GM12878 (cell line): ENCODE results near the gene PDE1C. TPM values are rescaled to one million over a fixed set of nuclear protein-coding genes. Genes with fewer than 3 reads are reported as not detected.

Experiments
- ATAC-seq: fragments of 200-7000 bp; cut with Tn5 transposase; 3 replicates; pipeline ENCODE4 v1.9.1; 2020; ENCODE audit warnings: mild to moderate bottlenecking, moderate library complexity
- BruUV-seq: library from RNA; stranded (reverse); fragments of 400-500 nt; replicated peaks from 2 replicates; lab custom pipeline; 2021; lab: Mats Ljungman, UMichigan
- CTCF ChIA-PET: fragments of 300-600 bp; sonication (Branson Sonifier 250); formaldehyde crosslinking; extraction: SDS; loops from one replicate; lab custom pipeline; 2021; ENCODE audit warnings: inconsistent platforms; lab: Yijun Ruan, JAX
- POLR2A ChIA-PET: fragments of 350-600 bp; formaldehyde crosslinking; extraction: SDS; loops from one replicate; lab custom pipeline; 2021; ENCODE audit warnings: inconsistent platforms; lab: Charles Lee
- RAD21 ChIA-PET: fragments of 300-600 bp; sonication (Branson Sonifier 250); formaldehyde crosslinking; loops from one replicate; lab custom pipeline; 2023; ENCODE audit warnings: antibody characterized with exemption; ENCODE audit not compliant: unreplicated experiment; lab: Charles Lee
- SMC1A ChIA-PET: fragments of 300-600 bp; sonication (Branson Sonifier 250); formaldehyde crosslinking; loops from one replicate; lab custom pipeline; 2023; ENCODE audit not compliant: unreplicated experiment, uncharacterized antibody; lab: Charles Lee
- DNase-seq: peaks from one replicate; pipeline ENCODE4 v3.0.0-alpha.2; 2011; ENCODE audit warnings: low read depth, low spot score
- FAIRE-seq: peaks from 3 replicates; lab custom pipeline; 2011; peaks lifted over from hg19 to GRCh38; lab: Jason Lieb, UNC
- H2AFZ ChIP-seq: 2 replicates; pipeline ENCODE4 v1.6.0; 2011; ENCODE audit warnings: low read depth, low read length, control low read depth; ENCODE audit not compliant: control insufficient read depth
- H3K27ac ChIP-seq: 2 replicates; pipeline ENCODE4 v1.5.1; 2011; ENCODE audit warnings: control low read depth; ENCODE audit not compliant: control insufficient read depth, insufficient read depth
- H3K27me3 ChIP-seq, 2 experiments: replicated peaks in 1 of 2; 2 replicates each; pipeline versions ENCODE4 v1.6.0 to v1.6.1; 2011; ENCODE audit warnings: low read length in 1 of 2; ENCODE audit not compliant: control insufficient read depth in 2 of 2, insufficient read depth in 2 of 2
- H3K36me3 ChIP-seq, 2 experiments: 2 replicates each; pipeline ENCODE4 v1.5.1; 2011; ENCODE audit warnings: low read length in 1 of 2; ENCODE audit not compliant: control insufficient read depth in 2 of 2, insufficient read depth in 2 of 2
- H3K4me1 ChIP-seq: 2 replicates; pipeline ENCODE4 v1.6.1; 2011; ENCODE audit warnings: mild to moderate bottlenecking, low read length, moderate library complexity, mixed read lengths; ENCODE audit not compliant: control insufficient read depth, insufficient read depth
- H3K4me2 ChIP-seq: 2 replicates; pipeline ENCODE4 v1.6.0; 2011; ENCODE audit warnings: control low read depth; ENCODE audit not compliant: control insufficient read depth, insufficient read depth
- H3K4me3 ChIP-seq: fragments of 200-600 bp; sonication (generic); 2 replicates; pipeline ENCODE4 v1.5.1; 2016
- H3K79me2 ChIP-seq: 2 replicates; pipeline ENCODE4 v1.6.0; 2011; ENCODE audit warnings: low read length; ENCODE audit not compliant: control insufficient read depth, insufficient read depth
- H3K9ac ChIP-seq: 2 replicates; pipeline ENCODE4 v1.8.0; 2011; ENCODE audit warnings: low read length, control low read depth, mixed read lengths; ENCODE audit not compliant: control insufficient read depth, insufficient read depth
- H3K9me3 ChIP-seq: replicated peaks from 3 replicates; pipeline ENCODE4 v1.5.1; 2011; ENCODE audit warnings: mild to moderate bottlenecking, low read length; ENCODE audit not compliant: control insufficient read depth, insufficient read depth
- H4K20me1 ChIP-seq: 2 replicates; pipeline ENCODE4 v1.6.0; 2011; ENCODE audit not compliant: control insufficient read depth, insufficient read depth
- DPF2 ChIP-seq: fragments of 450-650 bp; IDR thresholded peaks from 2 replicates; pipeline ENCODE4 v1.6.1; 2017; ENCODE audit warnings: mild to moderate bottlenecking
- HDGF ChIP-seq: fragments of 450-650 bp; IDR thresholded peaks from 2 replicates; pipeline ENCODE4 v1.6.1; 2016; ENCODE audit warnings: antibody characterized with exemption
- MTA2 ChIP-seq: fragments of 450-650 bp; IDR thresholded peaks from 2 replicates; pipeline ENCODE4 v1.6.1; 2016; ENCODE audit warnings: low read depth, mild to moderate bottlenecking, moderate library complexity
- PAX8 ChIP-seq: fragments of 450-650 bp; IDR thresholded peaks from 2 replicates; pipeline ENCODE4 v1.6.1; 2017; ENCODE audit warnings: mild to moderate bottlenecking, moderate library complexity
- PBX3 ChIP-seq: IDR thresholded peaks from 2 replicates; pipeline ENCODE4 v1.6.1; 2011; ENCODE audit warnings: mild to moderate bottlenecking, low read depth, low read length, moderate library complexity; ENCODE audit not compliant: insufficient replicate concordance
- SUZ12 ChIP-seq: fragments of 200-600 bp; sonication (generic); IDR thresholded peaks from one replicate; pipeline ENCODE4 v1.6.1; 2018; ENCODE audit warnings: antibody characterized with exemption, mild to moderate bottlenecking; ENCODE audit not compliant: unreplicated experiment
- USF1 ChIP-seq: IDR thresholded peaks from 2 replicates; pipeline ENCODE4 v1.6.1; 2011; ENCODE audit warnings: borderline replicate concordance, low read depth, mild to moderate bottlenecking, moderate library complexity, mixed read lengths, low read length; ENCODE audit not compliant: insufficient read depth; ENCODE audit errors: extremely low read length
- ZNF207 ChIP-seq: fragments of 450-650 bp; IDR thresholded peaks from 2 replicates; pipeline ENCODE4 v1.6.1; 2014; ENCODE audit warnings: antibody characterized with exemption, mild to moderate bottlenecking, borderline replicate concordance
- ZNF384 ChIP-seq: IDR thresholded peaks from 2 replicates; pipeline ENCODE4 v1.6.1; 2012; ENCODE audit warnings: low read depth, mild to moderate bottlenecking, low read length, improper control_type of control experiment, borderline replicate concordance
- ZNF592 ChIP-seq: fragments of 450-650 bp; IDR thresholded peaks from 2 replicates; pipeline ENCODE4 v1.6.1; 2017; ENCODE audit warnings: mild to moderate bottlenecking, moderate library complexity
- WGBS: methylation state at CpG from one replicate; pipeline ENCODE4 v1.1.6; 2016; ENCODE audit warnings: low lambda C conversion rate; ENCODE audit not compliant: insufficient replicate concordance, insufficient coverage; ENCODE audit errors: missing lambda C conversion rate; 5-methylcytosine and 5-hydroxymethylcytosine counted together
- in situ Hi-C: fragments of 300-500 bp; cut with MboI; formaldehyde crosslinking; loops from 9 replicates; pipeline ENCODE4 v1.14.3; 2018; ENCODE audit warnings: mixed read lengths
- intact Hi-C: fragments of 100-400 bp; cut with micrococcal nuclease; formaldehyde crosslinking; loops from one replicate; pipeline ENCODE4 v1.14.2; 2022; ENCODE audit not compliant: unreplicated experiment
- polyA plus RNA-seq, 11 experiments: library from polyadenylated mRNA; depleted of rRNA in 4 of 11; unstranded in 6 of 11; stranded (reverse) in 5 of 11; fragments of >200 nt; fragmentation: Nextera tagmentation in 4 of 11; fragmentation: Illumina TruSeq in 1 of 11; extraction: Ambion mirVana in 4 of 11; extraction: Trizol in 1 of 11; gene quantifications; 1 replicate in 1 of 11; 2 replicates in 10 of 11; pipeline versions ENCODE4 v1.2.1 to v1.2.3, GENCODE V29; 2011 to 2016; ENCODE audit warnings: inconsistent platforms in 2 of 11, missing spikeins in 2 of 11, low read depth in 1 of 11
- total RNA-seq, 4 experiments: library from RNA; depleted of rRNA in 3 of 4; stranded (reverse); fragments of >200 nt in 3 of 4; fragmentation: Illumina TruSeq in 1 of 4; extraction: Trizol in 1 of 4; gene quantifications; 2 replicates each; pipeline versions ENCODE4 v1.2.1 to v1.2.3, GENCODE V29; 2013 to 2021

PDE1C gene
- total and polyA plus RNA-seq, 10 of the 15 experiments (the other 5 are each of a cell fraction or from before 2014, with no cell fraction given), result 0.29 to 2.3 (median 0.70) TPM

GRCh38 chr7:31788445-31788844 lies 281.8 kb downstream of the PDE1C start (continued):
- TF ChIP-seq PBX3, result no peak

- TF ChIP-seq USF1 (no peak), PAX8 (no peak), ZNF207 (no peak), SUZ12 (no peak), MTA2 (no peak), ZNF592 (no peak), ZNF384 (no peak), HDGF (no peak), DPF2 (no peak)
- TF ChIP-seq, all 136 proteins: peak for 0
- H3K79me2 ChIP-seq, result no peaks in the 10 kb centered on the region
- 4% methylated on average over 3 of the region's 3 CpGs for WGBS
- in situ Hi-C loops (no loop called here), intact Hi-C loops (loop anchor here (10.0 kb wide), 1 partner anchor 418 kb away; no protein-coding TSS in a partner anchor)
- ATAC-seq, result no peak
- no peak overlapping the region for H3K4me3 ChIP-seq
- H3K27ac ChIP-seq, result no peak overlapping the region
- CTCF ChIA-PET, result no interaction called here
- no peaks in the 10 kb centered on the region; the same call in 2 of the 3 replicates for H3K9me3 ChIP-seq
- DNase-seq, result no peak
- H3K27me3 ChIP-seq, result no peaks in the 10 kb centered on the region
- RAD21 ChIA-PET, result no interaction called here
- H3K4me1 ChIP-seq, result no peaks in the 10 kb centered on the region
- H3K4me2 ChIP-seq, result no peak overlapping the region
- POLR2A ChIA-PET, result interaction anchor here (0.7 kb wide), 1 partner anchor 48 kb away, joined by 6 read pairs; no protein-coding TSS in a partner anchor
- SMC1A ChIA-PET, result no interaction called here
- no TSS peak for BruUV-seq
- H2AFZ ChIP-seq, result no peak overlapping the region
- no peaks in the 10 kb centered on the region for H3K36me3 ChIP-seq
- H4K20me1 ChIP-seq, result no peaks in the 10 kb centered on the region
- H3K9ac ChIP-seq, result no peak overlapping the region
- FAIRE-seq, result no peak
These were observed 283.9 kb downstream of the PDE1C start for GRCh38 chr7:31786326-31786725.
